Vagina (tissue), 2 donors: ENCODE results near the gene KMT2E.

ENCODE experiments used
- POLR2A ChIP-seq, 2 donors: fragments of 450-650 bp; IDR thresholded peaks; one replicate each; pipeline ENCODE4 v1.6.1; 2017; ENCODE audit warnings: antibody characterized with exemption in 2 of 2, mild to moderate bottlenecking in 2 of 2, moderate library complexity in 2 of 2
- POLR2AphosphoS5 ChIP-seq, 2 donors: sonication (generic); formaldehyde crosslinking; IDR thresholded peaks; one replicate each; pipeline ENCODE4 v1.9.0; 2017; ENCODE audit warnings: antibody characterized with exemption in 2 of 2, mild to moderate bottlenecking in 2 of 2, low read depth in 1 of 2; ENCODE audit not compliant: insufficient read depth in 1 of 2
- TF ChIP-seq, protein P1 (sequence below), 3 experiments: fragments of 450-650 bp in 2 of 3; fragments of 200-600 bp in 1 of 3; sonication (generic) in 1 of 3; IDR thresholded peaks; one replicate each; pipeline ENCODE4 v1.5.1; 2017 to 2019; ENCODE audit warnings: antibody characterized with exemption in 3 of 3, mild to moderate bottlenecking in 2 of 3, moderate library complexity in 2 of 3

GRCh38 chr7:105131890-105132289 lies 117.9 kb downstream of the KMT2E start:
- TF ChIP-seq, protein P1, sequence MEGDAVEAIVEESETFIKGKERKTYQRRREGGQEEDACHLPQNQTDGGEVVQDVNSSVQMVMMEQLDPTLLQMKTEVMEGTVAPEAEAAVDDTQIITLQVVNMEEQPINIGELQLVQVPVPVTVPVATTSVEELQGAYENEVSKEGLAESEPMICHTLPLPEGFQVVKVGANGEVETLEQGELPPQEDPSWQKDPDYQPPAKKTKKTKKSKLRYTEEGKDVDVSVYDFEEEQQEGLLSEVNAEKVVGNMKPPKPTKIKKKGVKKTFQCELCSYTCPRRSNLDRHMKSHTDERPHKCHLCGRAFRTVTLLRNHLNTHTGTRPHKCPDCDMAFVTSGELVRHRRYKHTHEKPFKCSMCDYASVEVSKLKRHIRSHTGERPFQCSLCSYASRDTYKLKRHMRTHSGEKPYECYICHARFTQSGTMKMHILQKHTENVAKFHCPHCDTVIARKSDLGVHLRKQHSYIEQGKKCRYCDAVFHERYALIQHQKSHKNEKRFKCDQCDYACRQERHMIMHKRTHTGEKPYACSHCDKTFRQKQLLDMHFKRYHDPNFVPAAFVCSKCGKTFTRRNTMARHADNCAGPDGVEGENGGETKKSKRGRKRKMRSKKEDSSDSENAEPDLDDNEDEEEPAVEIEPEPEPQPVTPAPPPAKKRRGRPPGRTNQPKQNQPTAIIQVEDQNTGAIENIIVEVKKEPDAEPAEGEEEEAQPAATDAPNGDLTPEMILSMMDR (IDR thresholded peaks at IDR 0.05): no peak
- TF ChIP-seq POLR2A (IDR thresholded peaks at IDR 0.05): no peak
- TF ChIP-seq POLR2AphosphoS5 (IDR thresholded peaks at IDR 0.05; ENCODE audit: insufficient read depth in 1 of 2, low read depth in 1 of 2): no peak
